DND-41 (cell line): Measurements from ENCODE around the gene MARCHF2.

ENCODE experiments used
- ATAC-seq: fragments of 200-7000 bp; cut with Tn5 transposase; 3 replicates; pipeline ENCODE4 v1.9.1; 2021; ENCODE audit warnings: low read depth; ENCODE audit not compliant: insufficient read depth
- DNase-seq: peaks from one replicate; pipeline ENCODE4 v3.0.0-alpha.2; 2020
- H2AFZ ChIP-seq: 2 replicates; pipeline ENCODE4 v1.6.0; 2012; ENCODE audit warnings: low read depth, low read length
- H3K27ac ChIP-seq: 2 replicates; pipeline ENCODE4 v1.5.1; 2012; ENCODE audit warnings: low read length, inconsistent platforms
- H3K27me3 ChIP-seq: fragments of 200-600 bp; sonication (generic); 2 replicates; pipeline ENCODE4 v1.6.0; 2012; ENCODE audit warnings: low read length, mild to moderate bottlenecking, inconsistent platforms; ENCODE audit not compliant: insufficient read depth, poor library complexity
- H3K36me3 ChIP-seq: 2 replicates; pipeline ENCODE4 v1.5.1; 2012; ENCODE audit warnings: low read length, inconsistent platforms; ENCODE audit not compliant: insufficient read depth
- H3K4me1 ChIP-seq: 2 replicates; pipeline ENCODE4 v1.5.1; 2012; ENCODE audit warnings: mild to moderate bottlenecking, low read length; ENCODE audit not compliant: insufficient read depth
- H3K4me2 ChIP-seq: 2 replicates; pipeline ENCODE4 v1.6.0; 2012; ENCODE audit warnings: mild to moderate bottlenecking, moderate library complexity, low read length, inconsistent platforms; ENCODE audit not compliant: insufficient read depth
- H3K4me3 ChIP-seq, 2 experiments: fragments of 200-600 bp in 1 of 2; shearing (Covaris generic) in 1 of 2; 2 replicates each; pipeline ENCODE4 v1.5.1; 2012 to 2016; ENCODE audit warnings: inconsistent platforms in 2 of 2, low read length in 2 of 2, mild to moderate bottlenecking in 2 of 2, low read depth in 1 of 2, moderate library complexity in 1 of 2
- H3K79me2 ChIP-seq: 2 replicates; pipeline ENCODE4 v1.6.0; 2012; ENCODE audit warnings: low read length, inconsistent platforms; ENCODE audit not compliant: insufficient read depth
- H3K9ac ChIP-seq: 2 replicates; pipeline ENCODE4 v1.6.0; 2012; ENCODE audit warnings: low read depth, mild to moderate bottlenecking, inconsistent platforms, low read length, moderate library complexity
- H3K9me3 ChIP-seq: 2 replicates; pipeline ENCODE4 v1.5.1; 2012; ENCODE audit warnings: low read length, moderate library complexity, mild to moderate bottlenecking, inconsistent platforms; ENCODE audit not compliant: insufficient read depth, severe bottlenecking
- H4K20me1 ChIP-seq: 2 replicates; pipeline ENCODE4 v1.6.0; 2012; ENCODE audit warnings: low read length; ENCODE audit not compliant: insufficient read depth
- EZH2 ChIP-seq: IDR thresholded peaks from 3 replicates; pipeline ENCODE4 v1.6.1; 2012; ENCODE audit warnings: borderline replicate concordance, low read depth, mild to moderate bottlenecking, moderate library complexity, low read length, inconsistent platforms; ENCODE audit not compliant: severe bottlenecking
- TF ChIP-seq, protein P1 (sequence below): IDR thresholded peaks from 2 replicates; pipeline ENCODE4 v1.5.1; 2012; ENCODE audit warnings: borderline replicate concordance, low read length, moderate library complexity, mild to moderate bottlenecking; ENCODE audit not compliant: poor library complexity, severe bottlenecking; ENCODE audit errors: extremely low read depth

MARCHF2 gene

DNA sequence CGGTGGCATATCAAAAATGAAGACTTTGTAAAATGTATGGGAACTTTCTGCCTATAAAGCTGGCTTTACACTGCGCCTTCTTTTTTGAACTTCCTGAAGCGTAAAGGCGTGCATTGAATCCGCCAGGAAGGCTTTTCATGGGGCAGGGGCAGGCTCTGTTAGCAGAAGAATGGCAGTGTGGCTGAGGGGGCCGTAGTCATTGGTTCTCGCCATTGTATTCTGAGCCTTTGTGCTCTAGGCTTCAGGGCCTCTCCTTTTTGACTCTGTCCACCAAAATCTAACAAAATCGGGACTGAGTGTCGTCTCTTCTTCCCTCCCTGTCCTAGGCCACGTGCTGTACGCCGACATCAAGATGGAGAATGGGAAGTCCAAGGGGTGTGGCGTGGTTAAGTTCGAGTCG lies 75.3 kb downstream of the MARCHF2 start:
- Histone ChIP-seq H3K27ac (no peak overlapping the region), H3K36me3 (peaks cover 68% of the 10 kb centered on the region), H3K9ac (no peak overlapping the region), H3K27me3 (no peaks in the 10 kb centered on the region), H3K4me1 (no peaks in the 10 kb centered on the region), H3K79me2 (peaks cover 18% of the 10 kb centered on the region), H3K4me3 (no peak overlapping the region), H4K20me1 (peaks cover 61% of the 10 kb centered on the region), H2AFZ (no peak overlapping the region), H3K4me2 (no peak overlapping the region), H3K9me3 (no peaks in the 10 kb centered on the region)
- DNase-seq (no peak), ATAC-seq (no peak)
- TF ChIP-seq EZH2, result no peak
- TF ChIP-seq, protein P1, sequence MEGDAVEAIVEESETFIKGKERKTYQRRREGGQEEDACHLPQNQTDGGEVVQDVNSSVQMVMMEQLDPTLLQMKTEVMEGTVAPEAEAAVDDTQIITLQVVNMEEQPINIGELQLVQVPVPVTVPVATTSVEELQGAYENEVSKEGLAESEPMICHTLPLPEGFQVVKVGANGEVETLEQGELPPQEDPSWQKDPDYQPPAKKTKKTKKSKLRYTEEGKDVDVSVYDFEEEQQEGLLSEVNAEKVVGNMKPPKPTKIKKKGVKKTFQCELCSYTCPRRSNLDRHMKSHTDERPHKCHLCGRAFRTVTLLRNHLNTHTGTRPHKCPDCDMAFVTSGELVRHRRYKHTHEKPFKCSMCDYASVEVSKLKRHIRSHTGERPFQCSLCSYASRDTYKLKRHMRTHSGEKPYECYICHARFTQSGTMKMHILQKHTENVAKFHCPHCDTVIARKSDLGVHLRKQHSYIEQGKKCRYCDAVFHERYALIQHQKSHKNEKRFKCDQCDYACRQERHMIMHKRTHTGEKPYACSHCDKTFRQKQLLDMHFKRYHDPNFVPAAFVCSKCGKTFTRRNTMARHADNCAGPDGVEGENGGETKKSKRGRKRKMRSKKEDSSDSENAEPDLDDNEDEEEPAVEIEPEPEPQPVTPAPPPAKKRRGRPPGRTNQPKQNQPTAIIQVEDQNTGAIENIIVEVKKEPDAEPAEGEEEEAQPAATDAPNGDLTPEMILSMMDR, result no peak
